Measurements from ENCODE around the gene SHROOM3.
A peak's percentile ranks its signal among the peaks of the same experiment; 100 is the strongest.

Gene SHROOM3

DNA sequence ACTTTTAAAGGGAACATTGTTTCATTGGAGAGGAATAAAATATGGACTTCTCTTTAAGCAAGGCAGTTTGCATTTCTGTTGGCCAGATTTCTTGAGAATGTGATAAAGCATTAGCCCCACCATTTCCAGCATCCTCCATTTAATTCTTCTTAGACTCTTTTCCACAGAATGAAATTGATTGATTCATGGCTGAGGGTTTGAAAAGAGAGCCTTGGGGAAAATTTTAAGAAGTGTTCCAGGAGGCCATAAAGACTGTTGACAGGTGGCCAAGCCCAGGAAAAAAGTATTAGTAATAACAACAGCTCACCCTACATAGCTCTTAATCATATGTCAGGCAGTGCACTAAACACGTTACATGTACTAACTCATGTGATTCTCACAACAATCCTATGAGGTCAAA, 53.4 kb downstream of the SHROOM3 start:
- no peak for TF ChIP-seq ZBTB7A (IDR thresholded peaks at IDR 0.05; ENCODE audit: low read depth)
- TF ChIP-seq YY1 (IDR thresholded peaks at IDR 0.05; ENCODE audit: low read depth), result no peak
- TF ChIP-seq TCF12 (IDR thresholded peaks at IDR 0.05; ENCODE audit: low read depth), result no peak
- TF ChIP-seq USF1 (IDR thresholded peaks at IDR 0.05), result no peak
- TF ChIP-seq CEBPB (IDR thresholded peaks at IDR 0.05), result no peak
- no peak for TF ChIP-seq REST (IDR thresholded peaks at IDR 0.05; ENCODE audit: low read depth)
- no peak for TF ChIP-seq FOXM1 (IDR thresholded peaks at IDR 0.05; ENCODE audit: borderline replicate concordance, low read depth)
- TF ChIP-seq, protein P1, sequence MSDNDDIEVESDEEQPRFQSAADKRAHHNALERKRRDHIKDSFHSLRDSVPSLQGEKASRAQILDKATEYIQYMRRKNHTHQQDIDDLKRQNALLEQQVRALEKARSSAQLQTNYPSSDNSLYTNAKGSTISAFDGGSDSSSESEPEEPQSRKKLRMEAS (IDR thresholded peaks at IDR 0.05), result no peak
- no peak for TF ChIP-seq EGR1 (IDR thresholded peaks at IDR 0.05)
- TF ChIP-seq EP300 (IDR thresholded peaks at IDR 0.05; ENCODE audit: borderline replicate concordance), result no peak
- TF ChIP-seq NFIC (IDR thresholded peaks at IDR 0.05), result no peak
- no peak for TF ChIP-seq CREB1 (IDR thresholded peaks at IDR 0.05; ENCODE audit: low read depth)

DNA sequence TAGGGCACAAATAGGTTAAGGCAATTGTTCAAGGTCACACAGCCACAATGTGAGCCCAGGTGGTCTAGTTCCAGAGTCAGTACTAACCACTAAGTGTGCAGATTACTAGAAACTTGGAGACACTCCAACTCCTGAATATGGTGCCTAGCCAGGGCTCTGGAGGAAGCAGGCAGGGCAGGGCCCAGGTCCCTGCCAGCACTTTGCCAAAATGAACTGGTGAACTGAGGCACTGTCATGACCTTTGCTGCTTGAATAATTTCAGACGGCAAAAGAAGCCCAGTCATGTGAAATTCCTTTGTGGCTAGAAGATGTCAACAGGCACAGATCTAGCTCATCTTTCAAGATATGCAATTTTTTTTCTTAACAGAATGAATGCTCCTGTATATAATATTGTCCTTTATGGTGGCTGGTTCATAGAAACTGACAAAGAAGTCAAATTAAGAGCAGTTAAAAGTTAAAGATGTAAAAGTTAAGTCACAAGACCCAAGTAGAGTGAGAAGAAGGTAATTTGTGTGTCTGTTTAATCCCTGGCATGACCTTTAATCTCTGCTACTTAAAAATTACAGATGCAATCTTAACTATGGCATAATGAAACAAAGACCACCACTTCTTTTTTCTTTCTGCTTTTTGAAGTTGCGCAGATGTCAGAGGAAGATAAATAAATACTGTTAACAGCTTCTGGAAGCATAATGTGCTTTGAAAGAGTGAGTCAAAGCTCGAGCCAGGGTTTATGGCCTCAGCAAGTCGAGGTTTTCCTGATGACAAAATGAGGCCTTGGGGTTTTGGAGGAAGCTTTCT, 54.1 kb downstream of the SHROOM3 start:
- TF ChIP-seq CREB1 (IDR thresholded peaks at IDR 0.05; ENCODE audit: low read depth) (no peak), YY1 (IDR thresholded peaks at IDR 0.05; ENCODE audit: low read depth) (no peak), TEAD4 (IDR thresholded peaks at IDR 0.05) (0 out of 2 replicates have a peak, but pooled peaks have one; percentile 13), NFIC (IDR thresholded peaks at IDR 0.05) (peak; percentile 74), FOXM1 (IDR thresholded peaks at IDR 0.05; ENCODE audit: borderline replicate concordance, low read depth) (no peak), ZBTB7A (IDR thresholded peaks at IDR 0.05; ENCODE audit: low read depth) (no peak), RAD21 (IDR thresholded peaks at IDR 0.05; ENCODE audit: low read depth) (no peak), CEBPB (IDR thresholded peaks at IDR 0.05) (no peak), USF1 (IDR thresholded peaks at IDR 0.05) (no peak), TCF12 (IDR thresholded peaks at IDR 0.05; ENCODE audit: low read depth) (no peak), REST (IDR thresholded peaks at IDR 0.05; ENCODE audit: low read depth) (no peak), EGR1 (IDR thresholded peaks at IDR 0.05) (no peak), TAF1 (IDR thresholded peaks at IDR 0.05; ENCODE audit: low read depth) (no peak), EP300 (IDR thresholded peaks at IDR 0.05; ENCODE audit: borderline replicate concordance) (peak; percentile 38; the same call in 1 of the 2 replicates)
- TF ChIP-seq, protein P1 (IDR thresholded peaks at IDR 0.05), result 0 out of 2 replicates have a peak, but pooled peaks have one; percentile 17

GRCh38 chr4:76489686-76490161, 54.7 kb downstream of the SHROOM3 start:
- no peak for TF ChIP-seq EGR1 (IDR thresholded peaks at IDR 0.05)
- no peak for TF ChIP-seq TAF1 (IDR thresholded peaks at IDR 0.05; ENCODE audit: low read depth)
- TF ChIP-seq TEAD4 (IDR thresholded peaks at IDR 0.05), result no peak
- no peak for TF ChIP-seq USF1 (IDR thresholded peaks at IDR 0.05)
- TF ChIP-seq ZBTB7A (IDR thresholded peaks at IDR 0.05; ENCODE audit: low read depth), result no peak
- TF ChIP-seq NFIC (IDR thresholded peaks at IDR 0.05), result no peak
- TF ChIP-seq RAD21 (IDR thresholded peaks at IDR 0.05; ENCODE audit: low read depth), result no peak
- no peak for TF ChIP-seq YY1 (IDR thresholded peaks at IDR 0.05; ENCODE audit: low read depth)
- TF ChIP-seq CREB1 (IDR thresholded peaks at IDR 0.05; ENCODE audit: low read depth), result no peak
- TF ChIP-seq EP300 (IDR thresholded peaks at IDR 0.05; ENCODE audit: borderline replicate concordance), result no peak
- no peak for TF ChIP-seq REST (IDR thresholded peaks at IDR 0.05; ENCODE audit: low read depth)

Data from Ishikawa (cell line).